H1 (cell line): ENCODE measurements around the gene ALPL. TPM values are rescaled to one million over a fixed set of nuclear protein-coding genes. Genes with fewer than 3 reads are reported as not detected.

ENCODE experiments used
- CTCF ChIA-PET: fragments of 300-600 bp; sonication (Branson Sonifier 250); formaldehyde crosslinking; loops from one replicate; lab custom pipeline; 2021; ENCODE audit not compliant: partially characterized antibody; lab: Charles Lee
- POLR2A ChIA-PET: fragments of 300-600 bp; sonication (Branson Sonifier 250); formaldehyde crosslinking; loops from one replicate; lab custom pipeline; 2021; ENCODE audit warnings: inconsistent platforms; ENCODE audit not compliant: partially characterized antibody; lab: Charles Lee
- DNase-seq, 2 experiments: peaks; one replicate each; pipeline versions ENCODE4 v3.0.0 to v3.0.0-alpha.2; 2010 to 2022; ENCODE audit warnings: low spot score in 2 of 2, low read depth in 1 of 2, mixed read lengths in 1 of 2
- FAIRE-seq: peaks from 2 replicates; lab custom pipeline; 2011; peaks lifted over from hg19 to GRCh38; lab: Jason Lieb, UNC
- H2AFZ ChIP-seq: 2 replicates; pipeline ENCODE4 v1.8.1; 2012; ENCODE audit warnings: low read length, inconsistent platforms
- H2AK5ac ChIP-seq: 2 replicates; pipeline ENCODE4 v1.6.1; 2013; ENCODE audit warnings: low read depth, low read length
- H2BK120ac ChIP-seq: replicated peaks from 2 replicates; pipeline ENCODE3; 2013; ENCODE audit warnings: low read depth, low read length, inconsistent platforms
- H2BK12ac ChIP-seq: 2 replicates; pipeline ENCODE4 v1.6.1; 2013; ENCODE audit warnings: low read depth, low read length
- H2BK15ac ChIP-seq: 2 replicates; pipeline ENCODE4 v1.6.1; 2013; ENCODE audit warnings: low read length
- H2BK20ac ChIP-seq: 2 replicates; pipeline ENCODE4 v1.6.1; 2013; ENCODE audit warnings: low read length
- H2BK5ac ChIP-seq: 2 replicates; pipeline ENCODE4 v1.6.1; 2013; ENCODE audit warnings: low read depth, low read length
- H3K14ac ChIP-seq: 2 replicates; pipeline ENCODE4 v1.6.1; 2013; ENCODE audit warnings: inconsistent platforms; ENCODE audit not compliant: insufficient read length
- H3K18ac ChIP-seq: 2 replicates; pipeline ENCODE4 v1.6.1; 2013; ENCODE audit warnings: low read length; ENCODE audit errors: extremely low read depth
- H3K23ac ChIP-seq: 2 replicates; pipeline ENCODE4 v1.6.1; 2013; ENCODE audit warnings: inconsistent platforms; ENCODE audit not compliant: insufficient read length
- H3K23me2 ChIP-seq: 2 replicates; pipeline ENCODE4 v1.6.1; 2013; ENCODE audit warnings: low read depth, low read length
- H3K27ac ChIP-seq: 2 replicates; pipeline ENCODE4 v1.6.1; 2011; ENCODE audit warnings: low read depth, low read length, inconsistent platforms
- H3K27me3 ChIP-seq, 4 experiments: replicated peaks in 1 of 4; 1 replicate in 1 of 4; 2 replicates in 3 of 4; pipeline versions ENCODE4 v1.6.1 to v1.8.1; 2011 to 2013; ENCODE audit warnings: low read length in 3 of 4, mild to moderate bottlenecking in 3 of 4, inconsistent platforms in 2 of 4, mixed read lengths in 2 of 4, moderate library complexity in 1 of 4; ENCODE audit not compliant: control insufficient read depth in 3 of 4, insufficient read depth in 3 of 4; ENCODE audit errors: extremely low read depth in 1 of 4
- H3K36me3 ChIP-seq, 4 experiments: 2 replicates each; pipeline versions ENCODE4 v1.6.1 to v1.8.1; 2011 to 2013; ENCODE audit warnings: mild to moderate bottlenecking in 4 of 4, low read length in 3 of 4, moderate library complexity in 2 of 4, control low read depth in 1 of 4, inconsistent platforms in 1 of 4; ENCODE audit not compliant: insufficient read depth in 4 of 4, control insufficient read depth in 2 of 4
- H3K4ac ChIP-seq: replicated peaks from 2 replicates; pipeline ENCODE3; 2013; ENCODE audit warnings: low read length, low read depth, mixed read lengths, inconsistent platforms; ENCODE audit not compliant: insufficient read length
- H3K4me1 ChIP-seq, 4 experiments: replicated peaks in 1 of 4; 1 replicate in 1 of 4; 2 replicates in 3 of 4; pipeline versions ENCODE4 v1.6.1 to v1.8.1; 2011 to 2013; ENCODE audit warnings: low read length in 3 of 4, inconsistent platforms in 2 of 4, mixed read lengths in 1 of 4; ENCODE audit not compliant: insufficient read depth in 4 of 4, control insufficient read depth in 3 of 4
- H3K4me2 ChIP-seq, 2 experiments: 2 replicates each; pipeline versions ENCODE4 v1.6.1 to v1.8.1; 2011 to 2013; ENCODE audit warnings: low read depth in 2 of 2, low read length in 2 of 2, control low read depth in 1 of 2, inconsistent platforms in 1 of 2, mild to moderate bottlenecking in 1 of 2; ENCODE audit not compliant: insufficient read depth in 1 of 2
- H3K4me3 ChIP-seq, 4 experiments: fragments of 200-600, 300-600 bp in 1 of 4; sonication (generic), shearing (Covaris generic), sonication (Bioruptor Twin) in 1 of 4; 2 replicates each; pipeline versions ENCODE4 v1.5.1 to v1.8.1; 2011 to 2016; ENCODE audit warnings: low read length in 4 of 4, low read depth in 3 of 4, control low read depth in 2 of 4, inconsistent platforms in 2 of 4, mild to moderate bottlenecking in 2 of 4, mixed read lengths in 1 of 4, moderate library complexity in 1 of 4; ENCODE audit not compliant: insufficient read depth in 2 of 4; ENCODE audit errors: extremely low read depth in 1 of 4
- H3K56ac ChIP-seq: replicated peaks from 2 replicates; pipeline ENCODE3; 2013; ENCODE audit warnings: low read depth, mild to moderate bottlenecking, mixed read lengths, low read length, inconsistent platforms; ENCODE audit not compliant: insufficient read length
- H3K79me1 ChIP-seq: 2 replicates; pipeline ENCODE4 v1.6.1; 2013; ENCODE audit warnings: low read depth, low read length, control low read depth
- H3K79me2 ChIP-seq, 2 experiments: 2 replicates each; pipeline versions ENCODE4 v1.6.1 to v1.8.1; 2012 to 2013; ENCODE audit warnings: low read length in 2 of 2, mild to moderate bottlenecking in 2 of 2, inconsistent platforms in 1 of 2; ENCODE audit not compliant: insufficient read depth in 2 of 2, control insufficient read depth in 1 of 2
- H3K9ac ChIP-seq, 4 experiments: replicated peaks in 1 of 4; 1 replicate in 1 of 4; 2 replicates in 3 of 4; pipeline versions ENCODE4 v1.6.1 to v1.8.1; 2011 to 2013; ENCODE audit warnings: low read depth in 3 of 4, low read length in 3 of 4, control low read depth in 2 of 4, mild to moderate bottlenecking in 2 of 4, moderate library complexity in 2 of 4, inconsistent platforms in 1 of 4; ENCODE audit errors: extremely low read depth in 1 of 4
- H3K9me3 ChIP-seq, 2 experiments: 2 replicates each; pipeline versions ENCODE4 v1.6.1 to v1.8.1; 2012 to 2013; ENCODE audit warnings: mild to moderate bottlenecking in 2 of 2, moderate library complexity in 2 of 2, control low read depth in 1 of 2, inconsistent platforms in 1 of 2, low read depth in 1 of 2, low read length in 1 of 2, mixed read lengths in 1 of 2; ENCODE audit not compliant: insufficient read depth in 2 of 2
- H4K20me1 ChIP-seq, 2 experiments: replicated peaks in 1 of 2; 2 replicates each; pipeline versions ENCODE3 to v1.8.1; 2011 to 2013; ENCODE audit warnings: inconsistent platforms in 2 of 2, low read length in 2 of 2, mild to moderate bottlenecking in 1 of 2; ENCODE audit not compliant: insufficient read depth in 2 of 2, control insufficient read depth in 1 of 2
- H4K5ac ChIP-seq: 2 replicates; pipeline ENCODE4 v1.6.1; 2013; ENCODE audit warnings: low read length, low read depth, mixed read lengths, inconsistent platforms; ENCODE audit not compliant: insufficient read length
- H4K8ac ChIP-seq: 2 replicates; pipeline ENCODE4 v1.8.0; 2013; ENCODE audit warnings: mild to moderate bottlenecking, moderate library complexity, low read length, inconsistent platforms; ENCODE audit not compliant: insufficient read depth; ENCODE audit errors: extremely low read depth
- H4K91ac ChIP-seq: replicated peaks from 2 replicates; pipeline ENCODE3; 2013; ENCODE audit warnings: low read length, mixed read lengths, inconsistent platforms; ENCODE audit not compliant: insufficient read length
- EGR1 ChIP-seq: IDR thresholded peaks from 2 replicates; pipeline ENCODE4 v1.6.1; 2011; ENCODE audit warnings: low read depth, low read length, borderline replicate concordance
- GABPA ChIP-seq: IDR thresholded peaks from 2 replicates; pipeline ENCODE4 v1.6.1; 2011; ENCODE audit warnings: mild to moderate bottlenecking, low read length, moderate library complexity, borderline replicate concordance; ENCODE audit not compliant: insufficient read depth
- KDM1A ChIP-seq: fragments of 200-600, 300-600 bp; sonication (generic); IDR thresholded peaks from 2 replicates; pipeline ENCODE4 v1.7.1; 2016; ENCODE audit warnings: mild to moderate bottlenecking, low read length, borderline replicate concordance
- RNF2 ChIP-seq: fragments of 200-900, 300-1000 bp; sonication (generic); IDR thresholded peaks from 2 replicates; pipeline ENCODE4 v1.7.1; 2016; ENCODE audit warnings: borderline replicate concordance, low read depth, mild to moderate bottlenecking, antibody characterized with exemption, low read length; ENCODE audit not compliant: poor library complexity, severe bottlenecking; ENCODE audit errors: missing control alignments
- TAF1 ChIP-seq: IDR thresholded peaks from 2 replicates; pipeline ENCODE4 v1.6.1; 2011; ENCODE audit warnings: mild to moderate bottlenecking, low read depth, low read length
- WGBS, 2 experiments: shearing (Covaris generic) in 1 of 2; methylation state at CpG; one replicate each; pipeline versions ENCODE4 v1.1.6 to v1.1.7; 2013 to 2015; ENCODE audit warnings: low lambda C conversion rate in 2 of 2, mixed read lengths in 2 of 2, inconsistent platforms in 1 of 2, low coverage in 1 of 2, missing lambda C conversion rate in 1 of 2; ENCODE audit not compliant: insufficient replicate concordance in 2 of 2, insufficient coverage in 1 of 2, insufficient read length in 1 of 2; ENCODE audit errors: extremely low coverage in 1 of 2, missing lambda C conversion rate in 1 of 2; 5-methylcytosine and 5-hydroxymethylcytosine counted together
- polyA plus RNA-seq, 7 experiments: library from polyadenylated mRNA; depleted of rRNA in 3 of 7; stranded (reverse) in 5 of 7; unstranded in 2 of 7; fragments of >200 nt in 5 of 7; fragments of 200-250 nt in 2 of 7; gene quantifications; 1 replicate in 5 of 7; 2 replicates in 1 of 7; 4 replicates in 1 of 7; pipeline versions ENCODE4 v1.2.1 to v1.2.3, GENCODE V29; 2011 to 2013; ENCODE audit warnings: missing spikeins in 2 of 7, mixed read lengths in 2 of 7
- total RNA-seq: library from RNA; stranded (reverse); fragmentation: NEBNext Ultra II Directional; extraction: Animal tissue kit (Norgen Biotek cat#: 25700); gene quantifications from 2 replicates; pipeline ENCODE4 v1.2.1, GENCODE V29; 2021

Gene ALPL
- total and polyA plus RNA-seq, 2 of the 8 experiments (the other 6 are each of a cell fraction or from before 2014, with no cell fraction given) = 175 to 362 TPM

DNA sequence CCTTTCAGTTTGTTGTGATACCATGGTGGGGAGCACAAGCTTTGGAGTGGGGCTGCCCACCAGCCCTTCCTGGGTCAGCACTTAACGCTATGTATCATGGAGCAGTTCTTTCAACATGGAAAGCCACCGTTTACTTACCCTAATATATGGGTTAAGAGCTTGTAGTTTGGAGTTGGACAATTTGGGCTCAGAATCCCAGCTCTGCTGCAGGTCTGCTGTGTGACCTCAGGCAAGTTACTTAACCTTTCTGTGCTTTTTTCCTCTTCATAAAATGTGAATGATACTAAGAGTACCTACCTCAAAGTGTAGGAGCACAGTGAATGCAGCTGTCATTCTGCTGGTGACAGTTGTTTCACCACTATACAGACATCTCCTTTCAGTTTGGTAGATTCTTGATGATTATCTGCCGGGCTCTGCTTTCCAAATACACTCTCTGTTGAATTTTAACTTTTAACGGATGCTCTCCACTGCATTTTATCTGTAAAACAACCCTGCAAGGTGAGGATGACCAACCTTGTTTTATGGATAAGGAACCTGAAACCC, 23.8 kb downstream of the ALPL start:
- H2BK120ac ChIP-seq = no peak overlapping the region
- no peak overlapping the region for H2BK15ac ChIP-seq
- H3K79me1 ChIP-seq = peaks cover 16% of the 10 kb centered on the region
- CTCF ChIA-PET = interaction anchor here (0.8 to 13.3 kb wide), 6 partner anchors 8 to 163 kb away, joined by 3 to 372 read pairs (median 5); partner anchors contain the start of gene ALPL
- H3K23ac ChIP-seq = no peak overlapping the region
- POLR2A ChIA-PET = interaction anchor here (1.5 kb wide), 1 partner anchor 38 kb away, joined by 3 read pairs; no protein-coding TSS in a partner anchor
- TF ChIP-seq RNF2 (no peak), KDM1A (peak; percentile 70; the same call in 1 of the 2 replicates), GABPA (no peak), TAF1 (no peak), EGR1 (no peak)
- no peak overlapping the region for H3K56ac ChIP-seq
- H2BK5ac ChIP-seq = no peak overlapping the region
- no peak overlapping the region for H2AFZ ChIP-seq
- H3K79me2 ChIP-seq = peaks cover 0 to 46% of the 10 kb centered on the region in 2 experiments; a peak in 2 of 4 replicates
- no peak overlapping the region for H4K91ac ChIP-seq
- no peaks in the 10 kb centered on the region for H3K9me3 ChIP-seq
- DNase-seq = no peak
- H3K23me2 ChIP-seq = no peaks in the 10 kb centered on the region
- no peak overlapping the region for H3K4ac ChIP-seq
- peaks cover 0 to 15% of the 10 kb centered on the region in 2 experiments for H4K20me1 ChIP-seq
- H3K18ac ChIP-seq = no peak overlapping the region
- no peak overlapping the region for H2BK12ac ChIP-seq
- no peak overlapping the region for H3K14ac ChIP-seq
- no peak overlapping the region for H2AK5ac ChIP-seq
- H3K4me1 ChIP-seq = peaks cover 13 to 17% (median 15%) of the 10 kb centered on the region in 4 experiments
- H3K27ac ChIP-seq = no peak overlapping the region
- WGBS, 2 experiments = 80% methylated on average over 4 of the region's 4 CpGs; no CpG with 5 or more reads in 1 of the 2 experiments
- H3K4me2 ChIP-seq = no peak overlapping the region
- no peak overlapping the region for H4K8ac ChIP-seq
- no peak overlapping the region for H3K9ac ChIP-seq
- H4K5ac ChIP-seq = no peak overlapping the region
- H3K4me3 ChIP-seq = no peak overlapping the region
- H3K27me3 ChIP-seq = no peaks in the 10 kb centered on the region
- H3K36me3 ChIP-seq = peaks cover 0 to 2% (median 0%) of the 10 kb centered on the region in 4 experiments; a peak in 1 of 8 replicates
- FAIRE-seq = no peak
- H2BK20ac ChIP-seq = no peak overlapping the region
